Activated CD4-positive, alpha-beta T cell treated with anti-CD3 and anti-CD28 coated beads for 1 hour (primary cell): ENCODE results near the gene NUDT16L1.
A peak's percentile ranks its signal among the peaks of the same experiment; 100 is the strongest.

Experiments used
- DNase-seq: peaks from one replicate; pipeline ENCODE4 v3.0.0-alpha.2; 2020

The NUDT16L1 gene

GRCh38 chr16:4664538-4665418 is 28.6 kb upstream of the NUDT16L1 start:
- peak; percentile 19 for DNase-seq

GRCh38 chr16:4666537-4667202 is 26.7 kb upstream of the NUDT16L1 start:
- no peak for DNase-seq

DNA sequence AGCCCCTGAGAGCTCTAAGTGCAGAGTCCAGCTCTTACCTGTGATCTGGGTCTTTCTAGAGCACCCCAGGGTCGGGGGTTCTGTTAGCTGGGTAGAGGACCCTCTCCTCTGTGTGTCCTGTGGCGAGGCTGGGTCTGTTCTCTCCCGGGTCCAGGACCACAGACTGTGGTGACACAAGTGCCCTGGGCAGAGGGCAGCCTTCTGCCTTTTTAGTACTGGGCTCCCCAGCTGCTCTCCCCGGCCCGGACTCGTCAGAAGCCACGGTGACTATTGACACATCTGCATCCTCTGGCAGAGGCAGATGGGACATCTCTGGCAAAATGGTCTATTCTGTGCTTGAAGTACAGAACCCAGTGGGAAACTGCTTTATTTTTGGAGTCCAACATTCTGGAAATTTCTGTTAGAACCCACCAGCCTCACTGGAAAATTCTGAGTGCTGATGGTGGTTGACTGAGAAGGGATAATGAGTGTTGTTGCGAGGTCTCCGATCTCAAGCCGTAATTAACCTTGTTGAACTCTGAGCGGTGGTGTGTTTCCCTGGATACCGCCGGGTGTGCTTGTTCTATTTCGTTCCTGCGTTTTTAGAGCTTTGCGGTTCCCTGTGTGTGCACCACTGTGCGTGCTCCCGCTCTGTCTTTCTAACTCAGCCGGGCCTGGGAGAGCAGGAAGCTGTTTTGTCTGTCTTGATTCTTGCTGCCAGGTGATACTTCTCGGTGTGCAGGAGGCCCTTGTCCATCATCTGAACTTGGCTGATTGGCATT is 26.0 kb upstream of the NUDT16L1 start:
- DNase-seq = no peak

- DNase-seq = no peak
Measured at GRCh38 chr16:4668313-4668960, 24.9 kb upstream of the NUDT16L1 start.

DNA sequence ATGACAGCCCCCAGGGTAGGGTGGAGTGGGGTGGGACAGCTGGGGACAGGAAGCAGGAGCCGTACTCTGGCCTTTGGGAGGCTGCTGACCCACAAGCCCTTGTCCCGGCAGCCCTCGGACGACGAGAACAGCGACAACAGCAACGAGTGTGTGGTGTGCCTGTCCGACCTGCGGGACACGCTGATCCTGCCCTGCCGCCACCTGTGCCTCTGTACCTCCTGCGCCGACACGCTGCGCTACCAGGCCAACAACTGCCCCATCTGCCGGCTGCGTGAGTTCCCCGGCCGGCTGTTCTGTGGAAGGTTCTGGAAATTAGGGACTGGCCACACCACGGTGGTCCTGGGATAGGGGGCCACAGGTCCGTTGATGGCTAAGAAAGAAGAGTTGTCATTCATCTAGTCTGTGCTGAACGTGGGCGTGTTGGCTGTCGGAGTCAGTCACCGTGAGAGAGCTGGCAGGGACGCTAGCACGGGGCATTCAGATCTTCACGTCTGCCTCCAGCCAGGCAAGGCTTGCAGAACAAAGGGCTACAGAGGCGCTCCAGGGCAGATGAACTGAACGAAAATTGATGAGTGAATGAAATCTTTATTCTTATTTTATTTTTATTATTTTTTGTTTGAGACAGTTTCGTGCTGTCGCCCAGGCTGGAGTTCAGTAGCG is 19.8 kb upstream of the NUDT16L1 start:
- DNase-seq = no peak

- no peak for DNase-seq
Measured at GRCh38 chr16:4674926-4675530, 18.3 kb upstream of the NUDT16L1 start.

- DNase-seq = peak; percentile 54
Measured at GRCh38 chr16:4675864-4676786, 17.2 kb upstream of the NUDT16L1 start.

DNA sequence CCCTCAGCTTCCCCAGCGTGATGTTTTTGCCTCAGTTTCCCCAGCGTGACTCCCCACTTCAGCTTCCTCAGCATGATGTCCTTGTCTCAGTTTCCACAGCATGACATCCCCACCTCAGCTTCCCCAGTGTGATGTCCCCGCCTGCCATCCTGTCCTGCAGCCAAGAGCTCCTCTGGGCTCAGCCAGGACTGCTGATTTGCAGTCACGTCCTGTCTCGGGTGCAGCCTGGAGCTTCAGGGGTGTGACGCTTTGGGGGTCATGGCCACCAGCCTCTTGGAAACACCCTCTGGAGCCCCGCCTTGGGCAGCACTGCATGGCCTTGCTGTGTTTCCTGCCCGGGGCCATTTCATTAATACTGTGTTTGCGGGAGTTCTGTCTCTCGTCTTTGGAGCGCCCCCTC is 16.5 kb upstream of the NUDT16L1 start:
- DNase-seq = no peak

- DNase-seq = no peak
Measured at GRCh38 chr16:4677390-4677789, 16.0 kb upstream of the NUDT16L1 start.

DNA sequence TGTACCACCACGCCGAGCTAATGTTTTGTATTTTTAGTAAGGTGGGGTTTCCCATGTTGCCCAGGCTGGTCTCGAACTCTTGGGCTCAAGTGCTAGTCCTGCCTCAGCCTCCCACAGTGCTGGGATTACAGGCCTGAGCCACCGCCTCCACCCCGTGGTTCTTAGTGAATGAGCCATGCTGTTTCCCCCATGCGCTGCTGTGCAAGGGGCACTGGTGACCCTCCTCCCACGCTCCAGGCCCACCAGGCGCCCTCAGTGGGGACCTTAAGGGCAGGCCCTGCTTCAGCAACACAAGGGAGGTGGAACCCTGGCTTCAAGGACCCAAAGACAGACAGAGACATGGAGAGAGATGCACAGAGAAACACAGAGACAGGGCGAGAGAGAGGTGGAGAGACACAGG is 15.4 kb upstream of the NUDT16L1 start:
- no peak for DNase-seq

GRCh38 chr16:4678596-4678995 is 14.8 kb upstream of the NUDT16L1 start:
- DNase-seq = no peak

GRCh38 chr16:4679156-4679849 is 14.1 kb upstream of the NUDT16L1 start:
- no peak for DNase-seq

GRCh38 chr16:4679850-4680636 is 13.3 kb upstream of the NUDT16L1 start:
- DNase-seq = no peak

GRCh38 chr16:4680673-4681470 is 12.5 kb upstream of the NUDT16L1 start:
- DNase-seq = no peak

DNA sequence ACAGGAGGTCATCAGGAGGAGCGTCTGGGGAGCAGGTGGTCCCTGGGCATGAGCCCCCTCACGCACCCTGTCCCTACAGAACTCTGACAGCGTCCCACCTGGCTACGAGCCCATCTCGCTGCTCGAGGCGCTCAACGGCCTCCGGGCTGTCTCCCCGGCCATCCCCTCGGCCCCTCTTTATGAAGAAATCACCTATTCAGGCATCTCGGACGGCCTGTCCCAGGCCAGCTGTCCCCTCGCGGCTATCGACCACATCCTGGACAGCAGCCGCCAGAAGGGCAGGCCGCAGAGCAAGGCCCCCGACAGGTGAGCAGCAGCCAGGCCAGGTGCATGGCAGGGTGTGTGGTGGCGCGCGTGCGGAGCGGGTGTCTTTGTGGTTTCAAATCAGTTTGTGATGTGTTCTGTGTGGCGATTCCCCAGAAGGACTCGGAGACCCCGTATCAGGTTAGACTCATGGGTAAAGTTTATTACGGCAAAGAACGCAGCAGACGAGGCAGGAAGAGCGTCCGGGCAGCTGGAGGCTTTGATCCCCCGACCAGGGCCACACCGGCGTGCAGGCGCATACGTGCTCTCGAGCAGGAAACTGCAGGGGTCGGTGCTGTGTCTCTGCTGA is 11.8 kb upstream of the NUDT16L1 start:
- no peak for DNase-seq

DNA sequence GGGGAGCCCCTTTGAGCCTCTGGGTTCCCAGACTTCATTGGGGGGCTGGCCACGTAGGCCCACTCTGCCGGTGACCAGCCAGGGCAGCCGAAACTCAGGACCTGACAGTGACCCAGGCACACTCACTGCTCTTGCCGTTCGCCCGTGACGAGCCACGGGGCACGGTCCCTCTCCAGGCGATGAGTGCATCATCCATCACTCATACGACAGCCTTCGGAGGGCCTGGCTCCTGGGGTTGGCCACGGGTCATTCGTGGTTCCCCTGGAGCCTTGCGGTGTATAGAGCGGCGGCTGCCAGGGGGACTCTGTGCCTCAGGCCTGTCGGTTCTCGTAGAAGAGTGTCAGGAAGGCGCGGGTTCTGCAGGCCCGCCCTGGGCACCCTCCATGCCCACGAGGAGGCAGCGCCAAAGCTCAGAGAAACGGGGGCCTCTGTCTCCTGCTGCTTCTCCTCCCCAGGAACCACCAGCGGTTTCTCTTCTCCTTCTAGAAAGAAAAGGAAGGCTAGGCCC is 11.2 kb upstream of the NUDT16L1 start:
- DNase-seq = no peak

- DNase-seq = no peak
Measured at GRCh38 chr16:4682616-4683254, 10.6 kb upstream of the NUDT16L1 start.
